NCI-H128 (cell line): ENCODE data around the gene SRP14.
"Not testable (repeated sequence)": the region's sequence is repeated elsewhere in the genome, so short reads cannot be mapped to it uniquely, and the experiment has no call there.

Experiments
- DNase-seq: peaks from one replicate; lab custom pipeline; 2025; ENCODE audit not compliant: unreplicated experiment; lab: John Stamatoyannopoulos, UW

Gene SRP14

GRCh38 chr15:40051616-40052415 is 12.8 kb upstream of the SRP14 start:
- no peak for DNase-seq

GRCh38 chr15:40050788-40051470 is 11.9 kb upstream of the SRP14 start:
- no peak for DNase-seq

GRCh38 chr15:40048926-40049475 is 10.0 kb upstream of the SRP14 start:
- DNase-seq, result no peak

- DNase-seq, result no peak
Observed at GRCh38 chr15:40048211-40048792, 9.3 kb upstream of the SRP14 start.

- DNase-seq, result no peak
Observed at GRCh38 chr15:40047415-40048210, 8.6 kb upstream of the SRP14 start.

GRCh38 chr15:40046721-40047414 is 7.9 kb upstream of the SRP14 start:
- DNase-seq, result no peak

GRCh38 chr15:40045572-40046217 is 6.7 kb upstream of the SRP14 start:
- no peak for DNase-seq

GRCh38 chr15:40044717-40045571 is 6.0 kb upstream of the SRP14 start:
- DNase-seq, result peak; percentile 63

GRCh38 chr15:40043927-40044716 is 5.1 kb upstream of the SRP14 start:
- DNase-seq, result no peak

- no peak for DNase-seq
Observed at GRCh38 chr15:40042791-40043320, 3.9 kb upstream of the SRP14 start.

- DNase-seq, result no peak
Observed at GRCh38 chr15:40040770-40041169, 1.8 kb upstream of the SRP14 start.

GRCh38 chr15:40040293-40040635 is 1.3 kb upstream of the SRP14 start:
- no peak for DNase-seq

- no peak for DNase-seq
Observed at GRCh38 chr15:40038275-40038637, 725 bp downstream of the SRP14 start.

- DNase-seq, result no peak
Observed at GRCh38 chr15:40037721-40038120, 1.3 kb downstream of the SRP14 start.

- DNase-seq, result not testable (repeated sequence)
Observed at GRCh38 chr15:40035182-40035581, 3.8 kb downstream of the SRP14 start.

GRCh38 chr15:40034186-40034946 is 4.6 kb downstream of the SRP14 start:
- DNase-seq, result no peak

GRCh38 chr15:40032125-40032839 is 6.7 kb downstream of the SRP14 start:
- no peak for DNase-seq
